ENCODE measurements around the gene MTG2.

The MTG2 gene

DNA sequence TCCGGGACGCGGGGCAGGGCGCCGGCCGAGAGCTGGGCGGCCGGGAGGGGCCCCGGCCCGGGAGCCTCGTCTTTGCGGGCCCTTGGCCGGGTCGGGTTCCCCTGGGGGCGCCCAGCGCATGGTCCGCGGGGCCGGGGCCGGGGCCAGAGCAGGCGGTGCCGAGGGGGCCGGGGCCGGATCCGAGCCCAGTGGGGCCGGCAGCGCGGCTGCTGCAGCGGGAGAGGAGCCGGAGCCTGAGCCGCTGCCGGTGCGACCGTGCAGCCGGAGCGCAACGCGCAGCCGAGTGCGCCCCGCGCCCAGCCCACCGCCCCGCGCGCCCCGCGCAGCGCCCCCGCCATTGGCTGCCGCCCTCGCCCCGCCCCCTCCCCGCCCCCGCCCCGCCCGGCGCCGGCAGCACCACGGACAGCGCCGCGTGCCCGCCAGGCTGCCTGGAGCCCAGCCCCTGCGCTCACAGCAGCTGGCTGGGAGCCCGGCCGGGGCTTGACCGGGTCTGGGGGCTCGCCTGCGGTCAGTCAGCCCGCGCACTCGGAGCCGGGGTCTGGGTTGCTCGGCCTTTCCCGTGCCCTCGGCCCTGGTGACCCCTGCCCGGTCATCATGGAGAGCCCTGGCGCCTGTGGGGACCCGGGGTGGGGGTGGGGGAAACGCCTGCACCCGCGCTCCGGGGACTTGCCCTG lies 37.3 kb downstream of the MTG2 start, which contains the start of gene HRH3:
Gene HRH3, minus strand, starts transcription at position 287 of the 674 bp plus-strand sequence. CDS start 308 bp downstream, outside the sequence.
- DNase-seq (ENCODE audit: low read depth in 2 of 2): peak in 1 of 2 donors; percentile 8

- no peak for DNase-seq (ENCODE audit: low read depth in 2 of 2)
These were observed 38.1 kb downstream of the MTG2 start for GRCh38 chr20:62220666-62221568.

- DNase-seq (ENCODE audit: low read depth in 2 of 2): no peak
These were observed 39.5 kb downstream of the MTG2 start for GRCh38 chr20:62222266-62222850.

- no peak for DNase-seq (ENCODE audit: low read depth in 2 of 2)
These were observed 40.1 kb downstream of the MTG2 start for GRCh38 chr20:62222972-62223371.

GRCh38 chr20:62223571-62223970 lies 40.7 kb downstream of the MTG2 start:
- DNase-seq (ENCODE audit: low read depth in 2 of 2): no peak

DNA sequence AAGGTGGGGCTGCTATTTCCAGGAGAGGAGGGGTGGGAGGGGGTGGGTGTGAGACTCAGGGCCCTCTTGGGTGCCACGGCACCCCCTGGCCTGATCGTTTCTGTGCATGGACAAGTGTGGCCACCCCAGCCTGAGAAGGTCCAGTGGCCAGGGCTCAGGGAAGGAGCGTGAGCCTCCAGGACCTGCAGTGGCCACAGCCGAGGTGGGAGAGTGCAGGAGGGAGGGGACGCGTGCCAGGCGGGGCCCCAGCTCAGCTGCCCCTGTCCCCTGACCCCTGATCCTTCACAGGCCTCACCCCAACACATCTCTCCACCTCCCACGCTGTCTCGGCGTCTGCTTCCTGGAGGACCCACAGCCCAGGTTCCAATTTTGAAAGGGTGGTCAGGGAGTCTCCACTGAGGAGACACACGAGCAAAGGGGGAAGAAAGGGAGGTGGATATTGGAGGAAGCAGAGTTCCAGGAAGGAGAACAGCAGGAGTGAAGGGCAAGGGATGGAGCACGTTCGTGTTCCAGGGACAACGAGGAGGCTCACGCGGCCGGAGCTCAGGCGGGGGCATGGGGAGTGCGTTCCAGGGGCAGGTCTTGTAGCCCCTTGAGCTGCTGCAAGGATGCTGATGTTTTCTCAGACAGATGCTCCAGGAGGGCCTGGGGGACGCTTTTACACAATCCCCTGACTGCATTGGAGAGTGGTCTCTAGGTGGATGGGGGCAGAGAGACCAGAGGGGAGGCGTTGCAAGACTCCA lies 41.5 kb downstream of the MTG2 start:
- DNase-seq (ENCODE audit: low read depth in 2 of 2): no peak

GRCh38 chr20:62225026-62225425 lies 42.2 kb downstream of the MTG2 start:
- DNase-seq (ENCODE audit: low read depth in 2 of 2): no peak

GRCh38 chr20:62225820-62226635 lies 43.2 kb downstream of the MTG2 start:
- DNase-seq (ENCODE audit: low read depth in 2 of 2): no peak

DNA sequence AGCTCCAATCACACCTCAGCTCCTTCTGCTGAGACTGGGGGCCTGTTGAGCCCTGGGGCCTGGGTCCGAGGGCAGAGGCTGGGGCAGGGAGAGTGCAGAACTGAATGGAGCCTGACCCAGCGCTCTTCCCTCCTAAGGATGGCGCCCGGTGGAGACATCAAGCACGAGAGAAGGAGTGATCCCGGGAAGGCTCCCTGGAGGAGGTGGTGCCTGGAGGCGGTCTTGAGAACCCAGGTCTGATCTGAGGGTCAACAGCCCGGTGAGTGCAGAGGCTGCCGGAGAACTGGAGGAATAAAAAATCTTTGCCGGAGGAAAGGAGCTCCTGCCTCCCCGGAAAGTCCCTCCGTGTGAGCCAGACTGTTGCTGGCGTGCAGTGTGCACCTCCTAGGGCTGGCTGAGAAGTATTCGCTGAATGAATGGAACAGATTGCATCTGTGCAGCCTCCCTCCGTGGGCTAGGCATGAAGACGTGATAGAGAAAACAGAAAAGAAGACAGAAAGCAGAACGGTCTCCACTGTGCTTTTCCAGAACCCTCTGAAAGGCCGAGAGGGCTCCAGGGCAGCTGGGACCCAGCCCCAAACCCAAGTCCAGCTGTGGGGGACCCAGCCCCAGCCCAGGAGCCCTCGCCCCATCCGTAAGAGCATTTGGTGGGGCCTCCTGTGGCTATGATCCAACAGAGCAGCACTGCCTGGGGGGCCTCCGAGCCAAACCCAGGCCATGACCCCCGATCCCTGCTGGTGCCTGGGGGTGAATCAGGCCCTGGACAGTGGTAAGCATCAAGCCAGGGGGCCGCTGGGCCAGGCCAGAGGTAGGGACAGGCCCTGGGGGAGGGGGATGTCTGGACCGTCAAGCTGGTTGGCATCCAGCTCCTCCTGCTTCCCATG lies 44.1 kb downstream of the MTG2 start:
- DNase-seq (ENCODE audit: low read depth in 2 of 2): no peak

DNA sequence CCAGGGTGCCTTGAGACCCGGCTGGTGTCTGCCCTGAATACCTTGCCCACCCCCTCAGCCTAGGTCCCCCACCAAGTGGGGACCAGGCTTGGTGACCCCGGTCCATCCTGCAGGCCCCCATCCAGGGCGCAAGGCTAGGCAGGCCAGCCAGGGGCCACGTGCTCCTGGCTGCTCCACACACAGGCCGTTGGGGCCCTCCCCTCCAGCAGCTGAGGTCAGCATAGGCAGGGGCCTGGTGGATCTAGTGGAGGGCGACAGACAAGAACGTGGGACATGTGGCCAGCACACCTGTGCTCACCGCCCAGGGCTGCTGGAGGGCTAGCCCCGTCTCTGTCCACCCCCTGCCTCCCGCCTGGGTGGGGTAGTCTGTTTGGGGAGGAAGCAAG lies 44.8 kb downstream of the MTG2 start:
- DNase-seq (ENCODE audit: low read depth in 2 of 2): no peak

DNA sequence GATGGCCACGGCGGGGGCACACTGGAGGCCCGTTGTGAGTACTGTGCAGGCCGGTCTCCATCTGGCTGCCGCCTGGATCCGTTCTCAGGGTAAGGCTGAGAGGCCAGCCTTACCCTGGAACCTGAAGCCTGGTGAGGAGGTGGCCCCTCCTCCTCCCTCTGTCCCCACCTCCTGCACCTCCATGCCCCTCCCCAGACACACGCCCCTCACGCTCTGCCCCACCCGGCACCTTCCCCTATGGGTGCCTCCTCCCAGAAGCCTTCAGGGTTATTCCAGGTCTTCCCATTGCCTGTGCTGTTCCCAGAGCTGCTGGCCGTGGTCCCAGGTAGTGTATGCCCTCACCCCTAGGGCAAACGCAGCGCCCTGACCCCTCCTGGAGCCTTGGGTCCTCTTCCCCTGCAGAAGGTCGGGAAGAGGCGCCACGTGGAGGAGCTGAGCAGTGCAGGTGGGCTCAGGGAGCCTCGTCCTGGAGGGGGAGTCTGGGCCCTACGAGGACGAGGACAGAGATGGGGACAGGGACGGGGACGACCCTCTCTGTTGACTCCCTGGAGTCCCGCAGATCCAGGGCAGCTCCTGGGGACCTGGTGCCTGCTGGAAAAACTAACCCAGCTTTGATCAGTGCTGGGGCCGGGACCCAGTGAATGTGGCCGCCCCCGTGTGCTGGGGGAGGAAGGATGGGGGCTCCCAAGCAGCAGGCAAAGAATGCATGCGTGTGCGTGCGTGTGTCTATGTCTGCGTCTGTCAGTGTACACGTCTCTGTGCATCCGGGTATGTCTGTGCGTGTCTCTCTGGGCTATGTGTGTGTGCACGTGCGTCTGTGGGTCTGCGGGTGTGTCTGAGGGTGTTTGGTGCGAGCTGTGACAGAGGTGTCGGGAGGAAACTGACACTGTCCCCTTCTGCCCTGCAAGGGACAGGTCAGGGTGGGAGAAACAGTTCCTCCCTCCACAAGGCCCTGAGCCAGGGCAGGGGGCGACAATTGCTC lies 45.4 kb downstream of the MTG2 start:
- DNase-seq (ENCODE audit: low read depth in 2 of 2): no peak

DNA sequence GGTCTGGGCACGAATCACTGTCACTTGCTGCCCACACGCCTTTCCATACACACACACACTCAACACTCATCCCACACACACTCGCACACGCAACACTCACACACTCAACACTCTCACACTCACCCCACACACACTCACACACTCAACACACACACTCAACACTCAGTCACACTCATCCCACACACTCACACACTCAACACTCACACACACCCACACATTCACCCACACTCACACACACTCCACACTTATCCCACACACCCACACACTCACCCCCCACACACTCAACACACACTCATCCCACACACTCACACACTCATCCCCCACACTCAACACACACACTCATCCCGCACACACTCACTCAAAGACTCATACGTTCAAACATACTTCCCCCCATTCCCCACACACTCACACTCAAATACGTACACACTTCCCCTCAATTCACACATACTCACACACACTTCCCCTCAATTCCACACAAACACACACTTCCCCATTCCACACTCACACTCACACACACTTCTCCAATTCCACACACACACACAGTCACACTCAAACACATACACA lies 46.2 kb downstream of the MTG2 start:
- DNase-seq (ENCODE audit: low read depth in 2 of 2): no peak

- DNase-seq (ENCODE audit: low read depth in 2 of 2): no peak
These were observed 46.8 kb downstream of the MTG2 start for GRCh38 chr20:62229667-62230066.

GRCh38 chr20:62230276-62230675 lies 47.4 kb downstream of the MTG2 start:
- DNase-seq (ENCODE audit: low read depth in 2 of 2): no peak

GRCh38 chr20:62230696-62231095 lies 47.9 kb downstream of the MTG2 start:
- DNase-seq (ENCODE audit: low read depth in 2 of 2): no peak

GRCh38 chr20:62231292-62231691 lies 48.5 kb downstream of the MTG2 start:
- DNase-seq (ENCODE audit: low read depth in 2 of 2): no peak

DNA sequence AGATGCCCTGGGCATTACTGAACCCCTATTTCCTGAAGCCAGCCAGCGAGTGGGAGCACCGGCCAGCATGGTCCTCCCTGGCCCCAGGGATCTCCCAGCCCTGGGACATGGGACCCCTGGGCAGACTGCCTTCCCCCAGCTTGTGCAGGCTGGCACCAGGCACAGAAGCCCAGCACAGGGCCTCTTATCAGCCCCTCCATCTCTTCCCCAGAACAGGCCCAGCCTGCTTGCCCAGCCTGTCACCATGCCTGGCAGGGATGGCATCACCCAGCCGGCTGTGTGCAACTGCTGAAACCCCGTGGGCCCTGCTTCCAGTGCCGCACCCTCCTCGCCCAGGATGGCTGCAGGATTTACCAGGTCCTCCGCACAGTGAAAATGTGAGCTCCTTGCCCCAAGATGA lies 49.4 kb downstream of the MTG2 start:
- DNase-seq (ENCODE audit: low read depth in 2 of 2): no peak

Measured in stimulated activated CD4-positive, alpha-beta T cell treated with anti-CD3 and anti-CD28 coated beads, Interleukin-1b, Interleukin-23, amount 100 ng/mL, for 1 hour (primary cell).